Keratinocyte (primary cell): ENCODE measurements around the gene PTPN2. TPM values are rescaled to one million over a fixed set of nuclear protein-coding genes. Genes with fewer than 3 reads are reported as not detected.

Source experiments
- DNase-seq: peaks from one replicate; pipeline ENCODE4 v3.0.0-alpha.2; 2011; ENCODE audit warnings: low read depth, missing footprints, low spot score
- FAIRE-seq: peaks from 2 replicates; lab custom pipeline; 2011; peaks lifted over from hg19 to GRCh38; lab: Jason Lieb, UNC
- H2AFZ ChIP-seq: 2 replicates; pipeline ENCODE4 v1.6.0; 2012; ENCODE audit warnings: low read length, control low read depth, inconsistent platforms; ENCODE audit not compliant: control insufficient read depth
- H3K27ac ChIP-seq: 2 replicates; pipeline ENCODE4 v1.5.1; 2011; ENCODE audit warnings: low read length; ENCODE audit not compliant: control insufficient read depth, insufficient read depth
- H3K27me3 ChIP-seq: 3 replicates; pipeline ENCODE4 v1.6.0; 2011; ENCODE audit warnings: low read length; ENCODE audit not compliant: control insufficient read depth, insufficient read depth; ENCODE audit errors: extremely low read depth
- H3K36me3 ChIP-seq, 2 experiments: 2 replicates in 1 of 2; 3 replicates in 1 of 2; pipeline ENCODE4 v1.5.1; 2011; ENCODE audit warnings: low read length in 2 of 2, mild to moderate bottlenecking in 1 of 2; ENCODE audit not compliant: control insufficient read depth in 2 of 2, insufficient read depth in 2 of 2; ENCODE audit errors: extremely low read depth in 1 of 2
- H3K4me1 ChIP-seq: 3 replicates; pipeline ENCODE4 v1.5.1; 2011; ENCODE audit warnings: low read length; ENCODE audit not compliant: control insufficient read depth, insufficient read depth; ENCODE audit errors: extremely low read depth
- H3K4me2 ChIP-seq: 3 replicates; pipeline ENCODE4 v1.6.0; 2011; ENCODE audit warnings: low read depth, low read length; ENCODE audit not compliant: control insufficient read depth, insufficient read depth; ENCODE audit errors: extremely low read depth
- H3K4me3 ChIP-seq, 3 experiments: fragments of 200-600 bp in 1 of 3; sonication (generic) in 1 of 3; 2 replicates in 2 of 3; 3 replicates in 1 of 3; pipeline ENCODE4 v1.5.1; 2011 to 2016; ENCODE audit warnings: low read length in 3 of 3, mild to moderate bottlenecking in 3 of 3, control low read depth in 2 of 3, inconsistent platforms in 1 of 3, low read depth in 1 of 3, mixed read lengths in 1 of 3, mixed run types in 1 of 3, moderate library complexity in 1 of 3; ENCODE audit not compliant: control insufficient read depth in 2 of 3, insufficient read depth in 2 of 3; ENCODE audit errors: extremely low read depth in 1 of 3
- H3K79me2 ChIP-seq: 2 replicates; pipeline ENCODE4 v1.6.0; 2012; ENCODE audit warnings: low read length; ENCODE audit not compliant: control insufficient read depth, insufficient read depth
- H3K9ac ChIP-seq: 3 replicates; pipeline ENCODE4 v1.6.0; 2011; ENCODE audit warnings: low read length; ENCODE audit not compliant: control insufficient read depth, insufficient read depth; ENCODE audit errors: extremely low read depth
- H3K9me1 ChIP-seq: 3 replicates; pipeline ENCODE4 v1.6.0; 2011; ENCODE audit warnings: low read length; ENCODE audit not compliant: control insufficient read depth, insufficient read depth; ENCODE audit errors: extremely low read depth
- H3K9me3 ChIP-seq: 2 replicates; pipeline ENCODE4 v1.5.1; 2012; ENCODE audit warnings: low read depth, low read length; ENCODE audit not compliant: control insufficient read depth
- H4K20me1 ChIP-seq: 3 replicates; pipeline ENCODE4 v1.6.0; 2011; ENCODE audit warnings: low read length; ENCODE audit not compliant: control insufficient read depth, insufficient read depth; ENCODE audit errors: extremely low read depth
- CTCF ChIP-seq, 3 experiments: IDR thresholded peaks in 1 of 3; conservative IDR thresholded peaks in 1 of 3; optimal IDR thresholded peaks in 1 of 3; 2 replicates in 2 of 3; 3 replicates in 1 of 3; pipeline versions ENCODE3 to v1.5.1; 2011; ENCODE audit warnings: low read length in 3 of 3, mild to moderate bottlenecking in 3 of 3, moderate library complexity in 2 of 3, control low read depth in 1 of 3, inconsistent platforms in 1 of 3; ENCODE audit not compliant: insufficient read depth in 2 of 3; ENCODE audit errors: extremely low read depth in 1 of 3
- EZH2 ChIP-seq: IDR thresholded peaks from one replicate; pipeline ENCODE4 v1.6.1; 2012; ENCODE audit warnings: inconsistent platforms, mild to moderate bottlenecking, low read length, moderate library complexity
- dilution Hi-C: fragments of 300-500 bp; cut with MboI; formaldehyde crosslinking; loops from one replicate; pipeline ENCODE4 v1.7.0; 2020; ENCODE audit warnings: low sequenced_read_pairs; ENCODE audit not compliant: extremely low pct_ligation_motif_present
- polyA plus RNA-seq, 5 experiments: library from polyadenylated mRNA; depleted of rRNA in 3 of 5; stranded (reverse) in 3 of 5; stranded (forward) in 1 of 5; unstranded in 1 of 5; fragments of >200 nt; gene quantifications; 1 replicate in 1 of 5; 2 replicates in 3 of 5; 3 replicates in 1 of 5; pipeline versions ENCODE4 v1.2.1 to v1.2.3, GENCODE V29; 2011 to 2012; ENCODE audit warnings: missing spikeins in 2 of 5, low read depth in 1 of 5, low replicate concordance in 1 of 5

PTPN2 gene
- polyA plus RNA-seq, 1 donor (not counting 4 experiments of a cell fraction or from before 2014, with no cell fraction given): 39.9 TPM

GRCh38 chr18:12861637-12862036 lies 22.4 kb downstream of the PTPN2 start:
- H3K9ac ChIP-seq: no peak overlapping the region
- peaks cover 70% of the 10 kb centered on the region for H3K79me2 ChIP-seq
- no peaks in the 10 kb centered on the region for H4K20me1 ChIP-seq
- peaks cover 2% of the 10 kb centered on the region in 2 experiments for H3K36me3 ChIP-seq
- no peak overlapping the region for H2AFZ ChIP-seq
- H3K9me3 ChIP-seq: no peaks in the 10 kb centered on the region
- DNase-seq (no peak), FAIRE-seq (no peak)
- dilution Hi-C loops: no loop called here
- H3K4me1 ChIP-seq: peaks cover 11% of the 10 kb centered on the region
- no peak overlapping the region for H3K4me2 ChIP-seq
- no peaks in the 10 kb centered on the region for H3K9me1 ChIP-seq
- no peak overlapping the region for H3K4me3 ChIP-seq
- no peak overlapping the region for H3K27ac ChIP-seq
- TF ChIP-seq CTCF (optimal IDR thresholded peaks at IDR 0.05 in 1 of 3, IDR thresholded peaks at IDR 0.05 in 1 of 3, conservative IDR thresholded peaks at IDR 0.05 in 1 of 3; ENCODE audit: extremely low read depth in 1 of 3, insufficient read depth in 2 of 3, low read length in 3 of 3) (no peak), EZH2 (no peak)
- H3K27me3 ChIP-seq: no peaks in the 10 kb centered on the region

GRCh38 chr18:12860530-12860929 lies 23.5 kb downstream of the PTPN2 start:
- dilution Hi-C loops: no loop called here

More at GRCh38 chr18:12860530-12860929, 23.5 kb downstream of the PTPN2 start:
- no peak overlapping the region for H3K4me3 ChIP-seq
- no peak overlapping the region for H3K9ac ChIP-seq
- H3K36me3 ChIP-seq: peaks cover 2 to 10% of the 10 kb centered on the region in 2 experiments
- no peaks in the 10 kb centered on the region for H3K9me3 ChIP-seq
- TF ChIP-seq EZH2 (no peak), CTCF (optimal IDR thresholded peaks at IDR 0.05 in 1 of 3, IDR thresholded peaks at IDR 0.05 in 1 of 3, conservative IDR thresholded peaks at IDR 0.05 in 1 of 3; ENCODE audit: extremely low read depth in 1 of 3, insufficient read depth in 2 of 3, low read length in 3 of 3) (no peak)
- H3K4me2 ChIP-seq: no peak overlapping the region
- H2AFZ ChIP-seq: no peak overlapping the region
- FAIRE-seq: no peak
- no peaks in the 10 kb centered on the region for H3K27me3 ChIP-seq
- DNase-seq: no peak
- H3K27ac ChIP-seq: no peak overlapping the region
- no peaks in the 10 kb centered on the region for H4K20me1 ChIP-seq
- peaks cover 11% of the 10 kb centered on the region for H3K4me1 ChIP-seq
- peaks cover 69% of the 10 kb centered on the region for H3K79me2 ChIP-seq
- no peaks in the 10 kb centered on the region for H3K9me1 ChIP-seq
